ENCODE measurements around the gene CEP95.

The CEP95 gene

GRCh38 chr17:64496348-64496785 lies 10.4 kb upstream of the CEP95 start:
- no peak for DNase-seq

- peak; percentile 94 for DNase-seq
These were observed 9.8 kb upstream of the CEP95 start, which contains the start of gene POLG2 for GRCh38 chr17:64496786-64497564. Gene POLG2 (minus strand): TSS chr17:64497054. CDS start chr17:64496968, 86 bp downstream.

- no peak for DNase-seq
These were observed 9.2 kb upstream of the CEP95 start for GRCh38 chr17:64497565-64498035.

GRCh38 chr17:64498308-64499203 lies 8.2 kb upstream of the CEP95 start:
- no peak for DNase-seq

- DNase-seq = no peak
These were observed 6.8 kb upstream of the CEP95 start for GRCh38 chr17:64499805-64500486.

GRCh38 chr17:64500487-64500859 lies 6.3 kb upstream of the CEP95 start:
- no peak for DNase-seq

GRCh38 chr17:64500862-64501765 lies 5.7 kb upstream of the CEP95 start:
- no peak for DNase-seq

- DNase-seq = no peak
These were observed 4.8 kb upstream of the CEP95 start for GRCh38 chr17:64502021-64502420.

- no peak for DNase-seq
These were observed 4.0 kb upstream of the CEP95 start for GRCh38 chr17:64502809-64503208.

GRCh38 chr17:64503341-64503740 lies 3.4 kb upstream of the CEP95 start:
- no peak for DNase-seq

- no peak for DNase-seq
These were observed 2.7 kb upstream of the CEP95 start for GRCh38 chr17:64503821-64504768.

GRCh38 chr17:64504769-64505339 lies 1.9 kb upstream of the CEP95 start:
- DNase-seq = no peak

- DNase-seq = peak; percentile 89
These were observed 1.2 kb upstream of the CEP95 start for GRCh38 chr17:64505340-64506200.

GRCh38 chr17:64506201-64506575 lies 589 bp upstream of the CEP95 start, which contains the start of gene DDX5:
Gene DDX5 (minus strand): TSS chr17:64506289. CDS start chr17:64506119, 170 bp downstream.
- peak; percentile 99 for DNase-seq

GRCh38 chr17:64507413-64507782 lies 621 bp downstream of the CEP95 start:
- peak; percentile 79 for DNase-seq

- no peak for DNase-seq
These were observed 1.9 kb downstream of the CEP95 start for GRCh38 chr17:64508683-64509082.

GRCh38 chr17:64509179-64509578 lies 2.4 kb downstream of the CEP95 start:
- no peak for DNase-seq

- no peak for DNase-seq
These were observed 8.6 kb downstream of the CEP95 start for GRCh38 chr17:64515419-64515818.

- no peak for DNase-seq
These were observed 9.1 kb downstream of the CEP95 start for GRCh38 chr17:64515829-64516228.
